ENCODE measurements around the gene MPDZ.

MPDZ gene

GRCh38 chr9:13069498-13069897, 210.0 kb downstream of the MPDZ start:
- in situ Hi-C loops (cut with HindIII; ENCODE audit: low sequenced_read_pairs): no loop called here
- no peak overlapping the region for H3K4me3 ChIP-seq (ENCODE audit: low read depth, low read length)
- TF ChIP-seq CTCF (IDR thresholded peaks at IDR 0.05; ENCODE audit: low read depth, low read length, missing control alignments): no peak
- no peak for DNase-seq (ENCODE audit: low read depth)

- H3K4me3 ChIP-seq (ENCODE audit: low read depth, low read length): no peak overlapping the region
- in situ Hi-C loops (cut with HindIII; ENCODE audit: low sequenced_read_pairs): no loop called here
- DNase-seq (ENCODE audit: low read depth): no peak
- no peak for TF ChIP-seq CTCF (IDR thresholded peaks at IDR 0.05; ENCODE audit: low read depth, low read length, missing control alignments)
Observed at GRCh38 chr9:13064676-13065075, 214.8 kb downstream of the MPDZ start.

- in situ Hi-C loops (cut with HindIII; ENCODE audit: low sequenced_read_pairs): no loop called here
- no peak overlapping the region for H3K4me3 ChIP-seq (ENCODE audit: low read depth, low read length)
- TF ChIP-seq CTCF (IDR thresholded peaks at IDR 0.05; ENCODE audit: low read depth, low read length, missing control alignments): no peak
- no peak for DNase-seq (ENCODE audit: low read depth)
Observed at GRCh38 chr9:13063880-13064459, 215.5 kb downstream of the MPDZ start.

- in situ Hi-C loops (cut with HindIII; ENCODE audit: low sequenced_read_pairs): no loop called here
- no peak for DNase-seq (ENCODE audit: low read depth)
Observed at GRCh38 chr9:13061390-13061789, 218.1 kb downstream of the MPDZ start.

More at GRCh38 chr9:13061390-13061789, 218.1 kb downstream of the MPDZ start:
- H3K4me3 ChIP-seq (ENCODE audit: low read depth, low read length): no peak overlapping the region
- TF ChIP-seq CTCF (IDR thresholded peaks at IDR 0.05; ENCODE audit: low read depth, low read length, missing control alignments): no peak

Measured in astrocyte of the cerebellum (primary cell).